HepG2 (cell line): ENCODE results near the gene HDAC10. TPM values are rescaled to one million over a fixed set of nuclear protein-coding genes. Genes with fewer than 3 reads are reported as not detected.

Experiments
- ARNT2 ChIP-seq: sonication (generic); formaldehyde crosslinking; IDR thresholded peaks from 2 replicates; pipeline ENCODE4 v1.8.0; 2022; ENCODE audit warnings: mild to moderate bottlenecking, low read depth, missing genetic modification reagents, moderate library complexity
- PTBP1 ChIP-seq: fragments of 200-400 bp; formaldehyde crosslinking; IDR thresholded peaks from 2 replicates; pipeline ENCODE4 v1.6.1; 2018; ENCODE audit warnings: low read length, low read depth; ENCODE audit not compliant: poor library complexity, severe bottlenecking
- ZNF543 ChIP-seq: sonication (generic); formaldehyde crosslinking; IDR thresholded peaks from 2 replicates; pipeline ENCODE4 v1.4.0; 2020; ENCODE audit warnings: mild to moderate bottlenecking, missing genetic modification reagents
- ZZZ3 ChIP-seq: sonication (generic); formaldehyde crosslinking; IDR thresholded peaks from 2 replicates; pipeline ENCODE4 v1.4.0; 2020; ENCODE audit warnings: missing genetic modification reagents, mild to moderate bottlenecking, borderline replicate concordance
- polyA plus RNA-seq, 8 experiments: library from polyadenylated mRNA; depleted of rRNA in 3 of 8; stranded (reverse) in 7 of 8; unstranded in 1 of 8; fragments of >200 nt; fragmentation: Illumina TruSeq in 4 of 8; extraction: Trizol in 4 of 8; gene quantifications; 2 replicates each; pipeline versions ENCODE4 v1.2.1 to v1.2.3, GENCODE V29; 2011 to 2016; ENCODE audit warnings: low read depth in 4 of 8, missing spikeins in 1 of 8, mixed read lengths in 1 of 8; ENCODE audit not compliant: insufficient read depth in 1 of 8
- total RNA-seq, 5 experiments: library from RNA; depleted of rRNA; stranded (reverse); fragments of >200 nt; fragmentation: Illumina TruSeq; extraction: Trizol; gene quantifications; 2 replicates each; pipeline ENCODE4 v1.2.3, GENCODE V29; 2016; ENCODE audit warnings: low read depth in 1 of 5
- TF ChIP-seq, protein P1 (sequence below), 2 experiments: fragments of 450-650 bp in 1 of 2; sonication (generic) in 1 of 2; formaldehyde crosslinking in 1 of 2; IDR thresholded peaks; 2 replicates each; pipeline versions ENCODE4 v1.6.1 to v1.8.0; 2016 to 2022; ENCODE audit warnings: antibody characterized with exemption in 1 of 2, mild to moderate bottlenecking in 1 of 2, missing genetic modification reagents in 1 of 2
- TF ChIP-seq, protein P2 (sequence below): sonication (generic); formaldehyde crosslinking; IDR thresholded peaks from 2 replicates; pipeline ENCODE4 v1.9.0; 2021; ENCODE audit warnings: mild to moderate bottlenecking, missing genetic modification reagents
- TF ChIP-seq, protein P3 (sequence below): sonication (generic); formaldehyde crosslinking; IDR thresholded peaks from 2 replicates; pipeline ENCODE4 v1.4.0; 2020; ENCODE audit warnings: mild to moderate bottlenecking, missing genetic modification reagents

The HDAC10 gene
- total and polyA plus RNA-seq, 2 of the 13 experiments (the other 11 are each of a cell fraction or from before 2014, with no cell fraction given): 13.9 to 14.9 TPM

DNA sequence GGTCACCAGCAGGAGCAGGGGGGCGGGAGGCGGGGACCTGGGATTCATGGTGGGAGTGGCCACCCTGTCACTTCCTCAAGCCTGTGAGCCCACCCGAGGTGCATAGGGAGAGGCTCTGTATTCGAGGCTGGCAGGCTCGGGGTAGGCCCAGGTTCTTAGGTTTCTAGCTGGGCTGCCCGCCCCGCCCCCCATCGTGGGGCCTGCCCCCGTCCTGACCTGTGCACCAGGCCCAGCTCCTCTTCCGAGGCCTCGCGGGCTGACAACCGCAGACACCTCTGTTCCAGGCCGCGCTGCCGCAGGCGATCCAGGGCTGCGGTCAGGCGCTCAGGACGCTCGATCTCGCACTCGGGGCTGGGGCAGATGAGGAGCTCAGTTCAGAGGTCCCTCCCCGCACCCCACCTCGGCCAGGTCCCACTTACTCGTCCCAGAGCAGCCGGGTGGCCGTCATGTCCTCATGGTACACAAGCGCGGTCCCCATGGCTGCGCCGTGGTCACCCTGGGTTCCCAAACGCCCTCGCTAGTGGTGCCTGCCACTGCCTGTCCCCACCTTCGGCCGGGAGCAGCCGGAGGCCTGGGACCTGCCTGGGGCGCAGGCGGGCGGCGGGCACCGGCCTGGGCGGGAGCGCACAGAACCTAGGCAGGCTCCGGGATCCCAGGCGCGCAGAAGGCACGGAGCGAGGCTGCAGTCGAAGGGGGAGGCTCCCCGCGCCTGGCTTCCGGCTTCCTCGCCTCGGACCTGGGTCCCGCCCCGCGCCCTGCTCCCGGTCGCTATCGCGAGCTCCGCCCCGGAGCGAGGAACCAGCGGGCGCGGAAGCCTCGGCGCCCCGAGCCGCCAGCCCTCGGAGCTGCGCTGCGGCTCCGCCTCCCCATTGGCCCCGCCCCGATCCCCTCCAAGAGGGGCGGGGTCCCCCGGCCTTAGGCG lies at the start of gene HDAC10 (continued):
- TF ChIP-seq, protein P1, sequence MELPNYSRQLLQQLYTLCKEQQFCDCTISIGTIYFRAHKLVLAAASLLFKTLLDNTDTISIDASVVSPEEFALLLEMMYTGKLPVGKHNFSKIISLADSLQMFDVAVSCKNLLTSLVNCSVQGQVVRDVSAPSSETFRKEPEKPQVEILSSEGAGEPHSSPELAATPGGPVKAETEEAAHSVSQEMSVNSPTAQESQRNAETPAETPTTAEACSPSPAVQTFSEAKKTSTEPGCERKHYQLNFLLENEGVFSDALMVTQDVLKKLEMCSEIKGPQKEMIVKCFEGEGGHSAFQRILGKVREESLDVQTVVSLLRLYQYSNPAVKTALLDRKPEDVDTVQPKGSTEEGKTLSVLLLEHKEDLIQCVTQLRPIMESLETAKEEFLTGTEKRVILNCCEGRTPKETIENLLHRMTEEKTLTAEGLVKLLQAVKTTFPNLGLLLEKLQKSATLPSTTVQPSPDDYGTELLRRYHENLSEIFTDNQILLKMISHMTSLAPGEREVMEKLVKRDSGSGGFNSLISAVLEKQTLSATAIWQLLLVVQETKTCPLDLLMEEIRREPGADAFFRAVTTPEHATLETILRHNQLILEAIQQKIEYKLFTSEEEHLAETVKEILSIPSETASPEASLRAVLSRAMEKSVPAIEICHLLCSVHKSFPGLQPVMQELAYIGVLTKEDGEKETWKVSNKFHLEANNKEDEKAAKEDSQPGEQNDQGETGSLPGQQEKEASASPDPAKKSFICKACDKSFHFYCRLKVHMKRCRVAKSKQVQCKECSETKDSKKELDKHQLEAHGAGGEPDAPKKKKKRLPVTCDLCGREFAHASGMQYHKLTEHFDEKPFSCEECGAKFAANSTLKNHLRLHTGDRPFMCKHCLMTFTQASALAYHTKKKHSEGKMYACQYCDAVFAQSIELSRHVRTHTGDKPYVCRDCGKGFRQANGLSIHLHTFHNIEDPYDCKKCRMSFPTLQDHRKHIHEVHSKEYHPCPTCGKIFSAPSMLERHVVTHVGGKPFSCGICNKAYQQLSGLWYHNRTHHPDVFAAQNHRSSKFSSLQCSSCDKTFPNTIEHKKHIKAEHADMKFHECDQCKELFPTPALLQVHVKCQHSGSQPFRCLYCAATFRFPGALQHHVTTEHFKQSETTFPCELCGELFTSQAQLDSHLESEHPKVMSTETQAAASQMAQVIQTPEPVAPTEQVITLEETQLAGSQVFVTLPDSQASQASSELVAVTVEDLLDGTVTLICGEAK (IDR thresholded peaks at IDR 0.05): no peak
- TF ChIP-seq, protein P1 (CRISPR knock-in tag; IDR thresholded peaks at IDR 0.05): peak; percentile 80
- TF ChIP-seq, protein P2, sequence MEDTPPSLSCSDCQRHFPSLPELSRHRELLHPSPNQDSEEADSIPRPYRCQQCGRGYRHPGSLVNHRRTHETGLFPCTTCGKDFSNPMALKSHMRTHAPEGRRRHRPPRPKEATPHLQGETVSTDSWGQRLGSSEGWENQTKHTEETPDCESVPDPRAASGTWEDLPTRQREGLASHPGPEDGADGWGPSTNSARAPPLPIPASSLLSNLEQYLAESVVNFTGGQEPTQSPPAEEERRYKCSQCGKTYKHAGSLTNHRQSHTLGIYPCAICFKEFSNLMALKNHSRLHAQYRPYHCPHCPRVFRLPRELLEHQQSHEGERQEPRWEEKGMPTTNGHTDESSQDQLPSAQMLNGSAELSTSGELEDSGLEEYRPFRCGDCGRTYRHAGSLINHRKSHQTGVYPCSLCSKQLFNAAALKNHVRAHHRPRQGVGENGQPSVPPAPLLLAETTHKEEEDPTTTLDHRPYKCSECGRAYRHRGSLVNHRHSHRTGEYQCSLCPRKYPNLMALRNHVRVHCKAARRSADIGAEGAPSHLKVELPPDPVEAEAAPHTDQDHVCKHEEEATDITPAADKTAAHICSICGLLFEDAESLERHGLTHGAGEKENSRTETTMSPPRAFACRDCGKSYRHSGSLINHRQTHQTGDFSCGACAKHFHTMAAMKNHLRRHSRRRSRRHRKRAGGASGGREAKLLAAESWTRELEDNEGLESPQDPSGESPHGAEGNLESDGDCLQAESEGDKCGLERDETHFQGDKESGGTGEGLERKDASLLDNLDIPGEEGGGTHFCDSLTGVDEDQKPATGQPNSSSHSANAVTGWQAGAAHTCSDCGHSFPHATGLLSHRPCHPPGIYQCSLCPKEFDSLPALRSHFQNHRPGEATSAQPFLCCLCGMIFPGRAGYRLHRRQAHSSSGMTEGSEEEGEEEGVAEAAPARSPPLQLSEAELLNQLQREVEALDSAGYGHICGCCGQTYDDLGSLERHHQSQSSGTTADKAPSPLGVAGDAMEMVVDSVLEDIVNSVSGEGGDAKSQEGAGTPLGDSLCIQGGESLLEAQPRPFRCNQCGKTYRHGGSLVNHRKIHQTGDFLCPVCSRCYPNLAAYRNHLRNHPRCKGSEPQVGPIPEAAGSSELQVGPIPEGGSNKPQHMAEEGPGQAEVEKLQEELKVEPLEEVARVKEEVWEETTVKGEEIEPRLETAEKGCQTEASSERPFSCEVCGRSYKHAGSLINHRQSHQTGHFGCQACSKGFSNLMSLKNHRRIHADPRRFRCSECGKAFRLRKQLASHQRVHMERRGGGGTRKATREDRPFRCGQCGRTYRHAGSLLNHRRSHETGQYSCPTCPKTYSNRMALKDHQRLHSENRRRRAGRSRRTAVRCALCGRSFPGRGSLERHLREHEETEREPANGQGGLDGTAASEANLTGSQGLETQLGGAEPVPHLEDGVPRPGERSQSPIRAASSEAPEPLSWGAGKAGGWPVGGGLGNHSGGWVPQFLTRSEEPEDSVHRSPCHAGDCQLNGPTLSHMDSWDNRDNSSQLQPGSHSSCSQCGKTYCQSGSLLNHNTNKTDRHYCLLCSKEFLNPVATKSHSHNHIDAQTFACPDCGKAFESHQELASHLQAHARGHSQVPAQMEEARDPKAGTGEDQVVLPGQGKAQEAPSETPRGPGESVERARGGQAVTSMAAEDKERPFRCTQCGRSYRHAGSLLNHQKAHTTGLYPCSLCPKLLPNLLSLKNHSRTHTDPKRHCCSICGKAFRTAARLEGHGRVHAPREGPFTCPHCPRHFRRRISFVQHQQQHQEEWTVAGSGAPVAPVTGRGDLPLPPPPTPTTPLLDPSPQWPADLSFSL: no peak
- TF ChIP-seq, protein P3, sequence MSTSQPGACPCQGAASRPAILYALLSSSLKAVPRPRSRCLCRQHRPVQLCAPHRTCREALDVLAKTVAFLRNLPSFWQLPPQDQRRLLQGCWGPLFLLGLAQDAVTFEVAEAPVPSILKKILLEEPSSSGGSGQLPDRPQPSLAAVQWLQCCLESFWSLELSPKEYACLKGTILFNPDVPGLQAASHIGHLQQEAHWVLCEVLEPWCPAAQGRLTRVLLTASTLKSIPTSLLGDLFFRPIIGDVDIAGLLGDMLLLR (CRISPR knock-in tag): peak; percentile 78
- TF ChIP-seq ARNT2 (CRISPR knock-in tag) (peak; percentile 64), PTBP1 (no peak), ZZZ3 (peak; percentile 21; the same call in 1 of the 2 replicates), ZNF543 (CRISPR knock-in tag) (peak; percentile 59; the same call in 1 of the 2 replicates)
